NCI-H2196 (cell line): ENCODE data around the gene DYNLL1.
"Not testable (repeated sequence)": the region's sequence is repeated elsewhere in the genome, so short reads cannot be mapped to it uniquely, and the experiment has no call there.

Experiments
- DNase-seq: peaks from one replicate; lab custom pipeline; 2025; ENCODE audit not compliant: unreplicated experiment; lab: John Stamatoyannopoulos, UW

Gene DYNLL1

DNA sequence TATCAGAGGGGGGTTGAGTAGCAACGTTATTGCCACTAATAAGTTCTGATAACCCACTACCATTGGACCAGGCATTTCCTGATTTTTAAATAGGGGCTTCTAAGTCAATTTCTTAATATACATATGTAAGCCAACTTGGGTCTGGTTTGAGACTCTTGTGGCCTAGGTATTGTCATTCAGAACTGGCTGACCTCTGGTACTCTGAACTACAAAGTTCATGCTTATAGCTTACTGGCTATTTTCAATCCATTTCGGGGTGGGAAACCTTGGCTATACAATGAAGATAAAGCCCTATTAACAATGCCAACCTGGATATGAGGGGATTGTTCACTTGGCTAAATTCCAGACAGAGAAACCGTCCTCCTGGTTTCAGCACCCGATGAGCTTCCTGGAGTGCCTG is 8.7 kb downstream of the DYNLL1 start:
- DNase-seq: no peak

DNA sequence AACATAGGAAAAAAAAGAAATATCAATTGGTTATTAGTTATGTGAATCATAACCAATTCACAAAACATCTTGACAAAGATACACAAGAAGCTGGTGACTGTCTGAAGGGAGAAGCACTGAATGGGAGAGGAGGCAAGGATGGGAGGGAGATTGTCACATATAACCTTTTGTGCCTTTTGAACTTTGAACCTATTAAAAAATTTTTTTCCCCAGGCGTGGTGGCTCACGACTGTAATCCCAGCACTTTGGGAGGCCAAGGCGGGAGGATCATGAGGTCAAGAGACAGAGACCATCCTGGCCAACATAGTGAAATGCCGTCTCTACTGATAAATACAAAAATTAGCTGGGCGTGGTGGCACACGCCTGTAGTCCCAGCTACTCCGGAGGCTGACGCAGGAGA is 12.6 kb downstream of the DYNLL1 start:
- DNase-seq: no peak

DNA sequence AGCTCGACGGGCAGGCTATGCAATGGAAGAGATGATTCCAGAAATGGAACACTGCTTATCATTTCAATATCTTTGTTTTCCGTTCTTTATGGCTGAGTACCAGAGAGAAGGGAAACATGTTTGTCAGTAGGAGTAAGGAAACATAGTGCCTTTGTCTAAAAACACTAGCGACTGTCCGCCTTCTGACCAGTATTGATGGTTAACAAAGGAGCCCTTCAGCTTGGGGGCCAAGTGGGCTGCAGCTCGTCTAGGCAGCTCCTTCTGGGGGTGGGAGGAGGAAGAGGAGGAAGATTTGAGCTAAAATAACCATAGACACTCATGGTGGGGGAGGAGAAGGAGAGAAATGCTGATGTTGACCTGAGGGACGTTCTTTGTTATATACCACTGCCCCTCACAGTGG is 18.1 kb downstream of the DYNLL1 start:
- DNase-seq: no peak

DNA sequence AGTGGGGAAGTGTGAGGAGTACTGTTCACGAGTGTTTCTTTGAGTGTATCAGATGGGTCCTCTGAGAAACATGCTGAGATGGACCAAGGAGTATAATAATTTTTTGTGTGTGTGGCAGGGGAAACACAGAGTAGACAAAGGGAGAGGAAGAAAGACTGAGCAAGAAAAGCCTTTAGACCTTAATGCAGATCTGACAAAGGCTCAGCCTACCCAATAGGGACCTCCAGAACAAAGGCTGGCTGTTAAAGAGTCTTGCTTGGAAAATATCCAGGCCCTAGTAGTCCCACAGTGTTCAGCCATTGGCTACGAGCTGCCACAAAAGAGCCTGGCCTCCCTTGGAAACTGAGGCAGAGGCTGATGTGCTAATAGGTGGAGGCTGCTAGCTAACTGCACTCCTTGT is 19.6 kb downstream of the DYNLL1 start:
- DNase-seq: no peak

DNA sequence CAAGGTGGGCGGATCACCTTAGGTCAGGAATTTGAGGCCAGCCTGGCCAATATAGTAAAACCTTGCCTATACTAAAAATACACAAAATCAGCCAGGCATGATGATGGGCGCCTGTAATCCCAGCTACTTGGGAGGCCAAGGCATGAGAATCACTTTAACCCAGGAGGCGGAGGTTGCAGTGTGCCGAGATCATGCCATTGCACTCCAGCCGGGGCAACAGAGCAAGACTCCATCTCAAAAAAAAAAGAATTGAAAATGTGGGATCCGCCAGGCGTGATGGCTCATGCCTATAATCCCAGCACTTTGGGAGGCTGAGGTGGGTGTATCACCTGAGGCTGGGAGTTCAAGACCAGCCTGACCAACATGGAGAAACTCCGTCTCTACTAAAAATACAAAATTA is 23.4 kb downstream of the DYNLL1 start:
- DNase-seq: not testable (repeated sequence)

DNA sequence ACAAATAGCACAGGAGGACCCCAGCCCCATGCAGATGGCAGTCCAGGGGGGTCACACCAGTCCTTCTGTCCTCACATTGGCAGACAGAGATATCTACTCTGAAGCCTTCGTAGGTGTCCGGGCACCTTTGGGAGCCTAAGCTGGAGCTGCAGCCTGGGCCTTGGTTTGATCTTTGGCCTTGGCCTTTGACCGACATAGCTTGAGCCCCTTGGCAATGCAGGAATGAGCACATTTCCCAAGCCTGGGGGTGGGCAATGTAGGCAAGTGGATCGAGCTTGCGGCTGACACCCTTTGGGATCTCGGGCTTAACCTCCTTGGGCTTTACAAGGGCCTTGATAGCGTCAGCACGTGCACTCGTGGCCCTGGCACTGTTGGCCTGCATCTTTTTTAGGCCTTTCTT is 26.7 kb downstream of the DYNLL1 start:
- DNase-seq: no peak

DNA sequence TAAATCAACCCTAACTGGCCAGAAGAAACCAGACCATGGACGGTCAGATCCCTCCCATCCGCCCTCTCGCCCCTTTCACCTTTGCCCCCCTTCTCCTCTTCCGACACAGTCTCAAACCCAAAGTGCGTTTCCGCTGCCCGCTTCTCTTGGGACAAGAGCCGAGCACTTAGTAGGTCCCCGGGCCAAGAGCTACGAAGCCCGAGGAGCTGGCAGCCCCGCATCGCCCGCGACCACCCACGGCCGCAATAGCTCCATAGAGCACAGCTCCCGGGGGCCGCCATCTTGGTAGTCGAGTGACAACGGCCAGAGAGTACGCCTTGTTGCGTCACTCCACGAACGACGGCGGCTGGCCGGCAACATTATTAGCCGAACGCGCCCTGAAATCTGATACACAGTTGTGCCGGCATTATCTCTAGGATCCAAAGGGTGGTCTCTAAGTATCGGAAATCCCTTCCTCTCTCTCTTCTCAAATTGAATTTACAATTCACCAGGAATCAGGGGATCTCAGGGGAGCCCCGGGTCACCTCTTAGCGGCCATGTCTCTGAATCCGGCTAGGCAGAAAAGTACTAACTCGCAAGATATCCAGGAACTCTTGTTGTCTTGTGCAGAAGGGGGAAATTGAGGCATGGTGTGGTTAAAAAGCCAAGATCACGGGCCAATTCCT is 33.1 kb downstream of the DYNLL1 start, which contains the start of gene COQ5:
Gene COQ5, minus strand, starts transcription at position 298 of the 665 bp plus-strand sequence. Its CDS starts 17 bp downstream, at position 281.
- DNase-seq: peak; percentile 82

DNA sequence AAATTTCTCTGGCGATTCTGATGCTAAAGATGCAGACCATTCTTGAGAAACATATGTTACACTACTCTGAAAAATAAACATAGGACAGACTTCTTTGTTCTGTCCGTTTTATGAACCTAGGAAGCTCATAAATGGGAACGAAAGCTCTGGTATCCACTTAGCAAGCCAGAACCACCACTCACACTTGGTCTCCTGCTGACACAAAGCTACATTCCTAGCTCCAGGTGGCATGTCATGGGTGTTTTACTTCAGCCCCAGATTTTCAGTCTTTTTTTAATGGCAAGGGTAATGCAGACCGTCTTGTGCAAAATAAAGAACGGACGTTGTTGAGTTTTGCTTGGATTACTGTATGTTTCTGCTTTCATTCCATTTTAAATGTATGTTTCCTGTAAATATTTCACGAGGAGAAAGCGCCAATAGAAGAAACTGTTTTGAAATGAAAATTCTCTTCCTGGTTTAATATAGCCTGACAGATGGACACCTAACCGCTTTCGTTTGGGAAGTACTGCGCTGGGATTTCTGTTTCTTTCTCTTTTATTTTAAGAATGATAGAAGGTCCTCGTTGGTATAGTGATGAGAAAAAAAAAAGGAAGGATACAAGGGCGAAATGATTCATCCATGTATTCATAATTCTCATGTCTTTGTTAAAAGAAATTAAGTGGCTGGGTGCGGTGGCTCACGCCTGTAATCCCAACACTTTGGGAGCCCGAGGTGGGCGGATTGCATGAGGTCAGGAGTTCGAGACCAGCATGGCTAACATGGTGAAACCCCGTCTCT is 33.9 kb downstream of the DYNLL1 start:
- peak; percentile 36 for DNase-seq

DNA sequence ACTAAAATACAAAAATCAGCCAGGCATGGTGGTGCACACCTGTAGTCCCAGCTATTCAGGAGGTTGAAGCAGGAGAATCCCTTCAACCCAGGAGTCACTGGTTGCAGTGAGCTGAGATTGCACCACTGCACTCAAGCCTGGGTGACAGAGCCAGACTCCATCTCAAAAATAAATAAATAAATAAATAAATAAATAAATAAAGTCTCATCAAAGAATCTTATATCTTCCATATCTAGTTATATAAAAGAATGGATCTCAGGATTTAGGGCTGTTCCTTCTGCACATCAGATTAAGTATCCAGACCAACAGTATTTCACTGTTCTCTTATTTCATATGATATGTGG is 34.5 kb downstream of the DYNLL1 start:
- DNase-seq: not testable (repeated sequence)

DNA sequence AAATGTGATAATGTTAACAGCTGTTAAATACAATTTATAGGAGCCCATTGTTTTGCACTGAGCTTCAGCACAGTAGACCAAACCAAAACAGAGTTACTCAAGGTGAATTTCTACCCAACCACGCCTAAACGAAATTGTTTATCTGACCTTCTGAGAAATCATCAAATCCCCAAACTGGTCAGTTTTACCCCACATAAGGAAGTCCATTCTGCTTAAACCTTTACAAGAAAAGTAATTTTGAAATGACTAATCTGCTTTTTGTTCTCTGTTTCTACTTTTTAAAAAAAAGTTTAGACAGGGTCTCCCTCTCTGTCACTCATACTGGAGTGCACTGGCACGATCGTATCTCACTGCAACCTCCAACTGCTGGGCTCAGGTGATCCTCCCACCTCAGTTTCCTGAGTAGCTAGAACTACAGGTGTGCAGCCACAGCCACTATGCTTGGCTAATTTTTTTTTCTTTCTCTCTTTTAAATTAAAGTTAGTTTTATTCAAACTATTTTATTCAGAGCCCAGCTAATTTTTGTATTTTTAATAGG is 36.9 kb downstream of the DYNLL1 start:
- DNase-seq: no peak

DNA sequence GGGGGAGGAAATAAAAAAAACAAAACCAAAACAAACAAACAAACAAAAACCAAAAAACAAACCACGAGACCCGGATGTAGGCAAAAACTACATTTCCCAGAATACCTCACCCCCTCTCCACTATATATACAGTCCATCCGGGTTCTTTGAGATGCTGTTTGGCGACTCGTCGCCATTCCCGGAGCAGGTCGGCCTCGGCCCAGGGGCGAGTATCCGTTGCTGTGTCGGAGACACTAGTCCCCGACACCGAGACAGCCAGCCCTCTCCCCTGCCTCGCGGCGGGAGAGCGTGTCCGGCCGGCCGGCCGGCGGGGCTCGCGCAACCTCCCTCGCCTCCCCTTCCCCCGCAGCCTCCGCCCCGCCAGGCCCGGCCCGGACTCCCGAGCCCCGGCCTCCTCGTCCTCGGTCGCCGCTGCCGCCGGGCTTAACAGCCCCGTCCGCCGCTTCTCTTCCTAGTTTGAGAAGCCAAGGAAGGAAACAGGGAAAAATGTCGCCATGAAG is 38.3 kb downstream of the DYNLL1 start, which contains the start of gene RNF10:
Gene RNF10, plus strand, starts transcription at position 154 of the 500 bp plus-strand sequence. CDS start 456 bp downstream, outside the sequence.
- DNase-seq: peak; percentile 88

DNA sequence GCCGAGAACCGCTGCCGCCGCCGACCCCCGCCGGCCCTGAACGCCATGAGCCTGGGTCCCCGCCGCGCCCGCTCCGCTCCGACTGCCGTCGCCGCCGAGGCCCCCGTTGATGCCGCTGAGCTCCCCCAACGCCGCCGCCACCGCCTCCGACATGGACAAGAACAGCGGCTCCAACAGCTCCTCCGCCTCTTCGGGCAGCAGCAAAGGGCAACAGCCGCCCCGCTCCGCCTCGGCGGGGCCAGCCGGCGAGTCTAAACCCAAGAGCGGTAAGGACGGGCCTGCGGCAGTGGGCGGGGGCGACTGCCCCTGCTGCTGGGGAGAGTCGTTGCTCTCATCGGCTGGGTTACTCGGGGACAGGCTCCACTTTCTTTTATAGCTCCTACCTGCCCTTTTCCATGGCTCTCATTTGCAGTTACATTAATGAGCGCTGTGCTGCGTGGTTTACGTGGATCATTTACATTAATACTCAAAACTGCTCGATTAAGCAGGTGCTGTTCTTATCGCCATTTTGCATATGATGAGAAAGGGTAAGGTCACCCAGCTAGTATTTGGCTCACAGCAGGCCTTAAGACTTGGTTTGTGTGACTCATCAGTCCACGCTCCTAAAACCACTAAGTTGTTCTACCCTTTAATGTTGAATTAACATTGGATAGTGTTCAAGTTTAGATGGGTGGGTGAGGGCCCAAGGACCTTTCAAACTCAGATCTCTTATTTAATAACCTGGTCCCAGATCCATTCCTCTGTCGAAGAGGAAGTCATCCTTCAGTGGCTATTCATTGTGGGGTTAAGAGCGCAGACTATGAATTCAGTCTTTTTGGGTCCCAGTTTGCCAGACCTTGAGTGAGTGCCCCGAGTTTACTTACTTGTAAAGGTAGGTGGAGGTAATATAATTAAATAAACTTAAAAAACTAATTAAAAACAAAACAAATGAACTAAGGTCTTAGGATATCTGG is 39.1 kb downstream of the DYNLL1 start:
- DNase-seq: peak; percentile 24

DNA sequence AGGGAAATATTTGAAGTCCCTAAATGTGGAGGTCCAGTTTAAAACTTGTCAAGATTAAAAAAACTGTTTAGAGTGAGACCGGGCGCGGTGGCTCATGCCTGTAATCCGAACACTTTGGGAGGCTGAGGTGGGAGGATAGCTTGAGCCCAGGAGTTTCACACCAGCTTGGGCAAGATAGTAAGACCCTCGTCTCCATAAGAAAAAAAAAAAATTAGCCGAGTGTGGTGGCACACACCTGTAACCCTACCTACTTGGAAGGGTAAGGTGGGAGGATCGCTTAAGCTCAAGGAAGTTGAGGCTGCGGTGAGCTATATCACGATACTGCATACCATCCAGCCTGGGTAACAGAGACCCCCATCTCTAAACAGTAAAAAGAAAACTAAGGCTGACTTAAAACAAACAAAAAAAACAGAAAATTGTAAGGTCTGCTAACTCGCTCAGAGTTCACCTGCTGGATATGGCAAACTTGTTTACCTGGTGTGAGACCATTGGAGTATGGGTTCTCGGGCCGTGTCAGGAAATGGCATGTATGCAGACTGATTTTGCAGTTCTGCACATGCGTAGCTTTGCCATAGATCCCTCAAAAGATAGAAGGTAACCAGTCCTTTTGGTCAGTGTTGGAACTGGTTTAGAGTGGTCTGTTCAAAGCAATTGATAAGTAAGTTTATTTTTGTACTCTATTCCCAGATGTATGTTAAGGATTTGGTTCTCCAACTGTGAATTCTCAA is 40.3 kb downstream of the DYNLL1 start:
- DNase-seq: no peak

DNA sequence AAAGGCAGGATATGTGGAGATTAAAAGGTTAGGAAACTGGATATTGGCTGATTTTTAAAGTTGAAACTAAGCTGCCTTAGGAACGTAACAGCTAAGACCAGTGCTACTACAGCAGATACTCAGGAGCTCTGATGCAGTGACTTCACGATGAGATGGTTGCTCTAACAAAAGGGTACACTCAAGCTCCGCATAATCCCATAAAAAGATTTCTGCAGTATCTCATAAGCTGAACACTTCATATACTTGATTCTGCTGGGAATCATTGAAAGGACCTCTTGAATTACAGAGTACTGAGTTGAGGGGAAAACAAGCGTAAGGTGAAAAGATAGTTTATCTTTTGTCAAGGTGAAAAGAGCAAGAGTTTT is 41.9 kb downstream of the DYNLL1 start:
- DNase-seq: no peak

DNA sequence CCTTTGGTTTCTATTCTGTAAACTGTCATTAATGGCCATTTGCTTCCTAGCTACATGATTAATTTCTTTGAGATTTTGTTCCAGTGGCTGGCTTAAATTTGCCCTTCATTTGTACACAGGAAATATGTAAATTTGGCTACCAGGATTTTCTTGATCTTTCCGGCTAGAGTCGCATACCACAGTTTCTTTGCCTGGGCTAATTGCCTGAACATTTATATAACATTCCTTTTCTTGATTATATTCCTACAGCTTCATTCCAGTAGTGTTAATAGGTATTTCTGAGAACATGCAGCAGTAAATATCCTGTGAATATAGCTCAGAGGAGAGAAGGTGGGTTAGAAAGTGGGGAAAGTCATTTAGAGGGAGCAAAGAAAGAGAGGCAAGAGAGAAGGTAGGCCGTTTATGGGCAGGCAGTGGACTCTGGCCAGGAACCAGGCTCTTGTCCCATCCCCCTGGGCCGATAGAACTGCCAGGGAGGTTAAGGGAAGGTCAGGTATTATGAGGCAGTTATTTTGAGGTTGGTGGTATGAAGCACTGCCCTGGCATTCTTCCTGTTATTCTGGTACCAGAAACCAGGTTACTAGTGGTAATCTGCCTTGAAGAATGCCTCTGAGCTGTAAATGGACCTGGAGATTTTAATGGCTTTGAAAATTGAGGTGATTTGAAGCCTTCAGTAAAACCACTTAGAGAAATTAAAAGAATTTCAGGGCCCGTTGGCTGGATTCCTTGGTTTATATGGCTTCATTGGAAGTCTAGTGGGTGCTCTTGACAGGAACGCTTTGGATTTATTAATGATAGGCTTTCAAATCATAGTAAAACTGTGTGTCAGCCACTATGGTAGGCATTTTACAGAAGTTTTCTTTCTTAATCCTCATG is 42.6 kb downstream of the DYNLL1 start:
- peak; percentile 49 for DNase-seq

DNA sequence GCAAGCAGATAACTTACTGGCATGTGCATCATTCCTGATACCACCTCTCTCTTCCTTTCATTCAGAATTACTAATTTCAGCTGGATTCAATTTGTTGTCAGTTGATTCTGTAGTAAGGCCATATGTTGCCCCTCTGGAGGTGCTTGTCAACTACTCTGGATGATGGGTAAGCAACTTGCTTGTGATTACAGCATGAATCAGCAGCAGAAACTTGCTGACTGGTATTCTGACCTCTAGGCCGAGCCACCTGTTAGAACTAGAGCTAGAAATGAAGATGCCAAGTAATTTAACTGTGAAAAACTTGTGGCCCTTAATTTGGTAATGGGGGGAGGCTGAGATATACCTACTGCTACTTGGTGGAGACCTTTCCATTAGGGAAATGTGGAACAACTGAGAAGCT is 43.4 kb downstream of the DYNLL1 start:
- DNase-seq: no peak

DNA sequence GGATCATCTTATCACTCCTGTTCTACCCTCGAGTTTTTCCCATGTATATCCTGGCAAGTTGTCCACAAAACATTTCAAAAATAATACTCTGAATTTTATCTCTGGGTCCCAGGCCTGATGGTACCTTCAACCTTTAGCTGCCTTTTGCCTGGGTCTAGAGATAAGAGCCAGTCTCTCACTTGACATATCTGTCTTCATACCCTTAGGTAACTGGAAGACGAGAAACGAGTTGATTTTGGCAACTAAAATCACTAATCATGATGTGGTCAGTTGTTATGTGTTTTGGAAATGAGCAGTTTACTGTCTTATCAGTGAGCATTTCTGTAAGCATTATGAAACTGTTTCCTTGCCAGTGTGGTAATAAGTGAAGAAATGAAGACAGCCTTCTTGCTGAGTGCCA is 44.5 kb downstream of the DYNLL1 start:
- DNase-seq: no peak

DNA sequence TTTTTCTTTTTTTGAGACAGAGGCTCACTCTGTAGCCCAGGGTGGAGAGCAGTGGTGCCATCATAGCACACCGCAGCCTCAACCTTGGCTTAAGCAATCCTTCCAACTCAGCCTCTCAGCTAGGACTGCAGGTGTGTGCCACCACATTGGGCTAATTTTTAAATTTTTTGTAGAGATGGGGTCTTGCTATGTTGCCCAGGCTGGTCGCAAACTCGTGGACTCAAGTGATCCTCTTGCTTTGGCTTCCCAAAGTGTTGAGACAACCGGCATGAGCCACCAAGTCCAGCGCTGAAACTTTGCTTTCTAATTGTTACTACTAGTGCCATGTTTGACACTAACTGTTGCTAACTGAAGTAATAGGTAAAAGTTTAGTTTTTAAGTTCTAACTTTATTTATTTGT is 46.3 kb downstream of the DYNLL1 start:
- DNase-seq: no peak

DNA sequence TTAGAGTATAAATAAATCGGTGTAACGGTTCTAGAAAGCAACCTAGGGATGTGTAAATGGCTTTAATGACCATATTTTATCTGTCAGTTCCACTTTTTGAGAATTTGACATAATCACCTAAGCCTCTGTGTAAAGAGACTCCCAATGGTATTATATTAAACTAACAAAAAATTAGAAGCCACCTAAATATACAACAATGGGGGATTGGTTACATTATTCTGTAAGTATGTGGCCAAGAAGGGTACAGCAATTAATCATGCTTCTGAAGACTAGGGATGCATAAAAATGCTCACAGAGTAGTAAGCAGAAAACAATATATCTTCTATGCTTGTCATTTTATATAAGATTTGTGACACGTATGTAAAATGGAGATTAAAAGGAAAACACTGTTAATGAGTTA is 48.8 kb downstream of the DYNLL1 start:
- DNase-seq: no peak

DNA sequence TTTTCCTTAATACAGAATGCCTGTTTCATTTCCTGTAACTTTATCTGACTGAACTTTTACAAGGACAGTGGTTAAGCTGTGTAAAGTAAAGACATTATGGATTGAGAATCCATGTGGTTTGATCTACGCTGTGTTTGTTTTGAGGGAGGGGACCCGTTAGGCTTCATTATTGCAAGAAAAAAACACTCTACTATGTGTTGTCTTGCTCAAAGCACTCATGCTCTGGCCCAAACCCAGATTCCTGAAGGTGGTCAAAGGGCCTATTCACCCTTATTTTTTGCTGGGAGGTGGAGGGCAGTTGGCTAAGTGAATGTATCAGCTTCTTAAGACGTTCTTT is 50.1 kb downstream of the DYNLL1 start:
- DNase-seq: no peak
